SK-N-SH treated with all-trans-retinoic acid at 6 μM for 48 hours (cell line): ENCODE data around the gene SPATA31D1.

Experiments
- ATAC-seq: fragments of 200-7000 bp; cut with Tn5 transposase; 3 replicates; pipeline ENCODE4 v1.9.1; 2020; ENCODE audit warnings: mild to moderate bottlenecking, moderate library complexity
- CREB5 ChIP-seq: fragments of 250-450 bp; sonication (Bioruptor Pico); IDR thresholded peaks from 2 replicates; pipeline ENCODE4 v1.5.1; 2020; ENCODE audit warnings: low read depth, mild to moderate bottlenecking, moderate library complexity
- CSRNP3 ChIP-seq: fragments of 250-450 bp; sonication (Bioruptor Pico); IDR thresholded peaks from 2 replicates; pipeline ENCODE4 v1.5.1; 2021; ENCODE audit warnings: mild to moderate bottlenecking, moderate library complexity
- ESRRG ChIP-seq: fragments of 250-450 bp; sonication (Bioruptor Pico); IDR thresholded peaks from 2 replicates; pipeline ENCODE4 v1.6.1; 2021; ENCODE audit warnings: mild to moderate bottlenecking
- GLIS3 ChIP-seq: fragments of 250-450 bp; sonication (Bioruptor Pico); IDR thresholded peaks from 2 replicates; pipeline ENCODE4 v1.5.0; 2020; ENCODE audit warnings: mild to moderate bottlenecking, moderate library complexity
- PPARA ChIP-seq: fragments of 250-450 bp; sonication (Bioruptor Pico); IDR thresholded peaks from 2 replicates; pipeline ENCODE4 v1.5.0; 2020; ENCODE audit warnings: mild to moderate bottlenecking, borderline replicate concordance
- SNAI2 ChIP-seq: fragments of 250-450 bp; sonication (Bioruptor Pico); IDR thresholded peaks from 2 replicates; pipeline ENCODE4 v1.5.0; 2020; ENCODE audit warnings: mild to moderate bottlenecking, moderate library complexity
- TCF4 ChIP-seq: fragments of 250-450 bp; sonication (Bioruptor Pico); IDR thresholded peaks from 2 replicates; pipeline ENCODE4 v1.8.0; 2021; ENCODE audit warnings: mild to moderate bottlenecking, moderate library complexity, borderline replicate concordance
- TOX ChIP-seq: fragments of 250-450 bp; sonication (Bioruptor Pico); IDR thresholded peaks from 2 replicates; pipeline ENCODE4 v1.8.0; 2021; ENCODE audit warnings: mild to moderate bottlenecking, moderate library complexity, borderline replicate concordance
- TSHZ2 ChIP-seq: fragments of 250-450 bp; sonication (Bioruptor Pico); IDR thresholded peaks from 2 replicates; pipeline ENCODE4 v1.5.0; 2020; ENCODE audit warnings: mild to moderate bottlenecking, moderate library complexity
- ZC3H10 ChIP-seq: fragments of 250-450 bp; sonication (Bioruptor Pico); IDR thresholded peaks from 2 replicates; pipeline ENCODE4 v1.5.1; 2021; ENCODE audit warnings: mild to moderate bottlenecking, moderate library complexity
- ZFP3 ChIP-seq: fragments of 250-450 bp; sonication (Bioruptor Pico); IDR thresholded peaks from 2 replicates; pipeline ENCODE4 v1.5.0; 2020; ENCODE audit warnings: mild to moderate bottlenecking, moderate library complexity
- ZFP30 ChIP-seq: fragments of 450-650 bp; formaldehyde crosslinking; IDR thresholded peaks from 2 replicates; pipeline ENCODE4 v1.5.0; 2022; ENCODE audit warnings: mild to moderate bottlenecking, moderate library complexity
- ZNF70 ChIP-seq: fragments of 450-650 bp; formaldehyde crosslinking; IDR thresholded peaks from 2 replicates; pipeline ENCODE4 v1.5.0; 2020; ENCODE audit warnings: mild to moderate bottlenecking, moderate library complexity
- ZNF8 ChIP-seq: fragments of 450-650 bp; formaldehyde crosslinking; IDR thresholded peaks from 2 replicates; pipeline ENCODE4 v1.5.0; 2020; ENCODE audit warnings: mild to moderate bottlenecking, moderate library complexity

SPATA31D1 gene

GRCh38 chr9:82038897-82039296 is 50.3 kb downstream of the SPATA31D1 start:
- no peak for ATAC-seq
- no peak for TF ChIP-seq ZFP3 (CRISPR knock-in tag)
- no peak for TF ChIP-seq ZFP30 (CRISPR knock-in tag)
- no peak for TF ChIP-seq GLIS3 (CRISPR knock-in tag)
- no peak for TF ChIP-seq PPARA (CRISPR knock-in tag)
- no peak for TF ChIP-seq ZNF70
- no peak for TF ChIP-seq ESRRG
- no peak for TF ChIP-seq CSRNP3 (CRISPR knock-in tag)
- no peak for TF ChIP-seq TSHZ2 (CRISPR knock-in tag)
- no peak for TF ChIP-seq SNAI2
- no peak for TF ChIP-seq CREB5 (CRISPR knock-in tag)
- TF ChIP-seq TOX (CRISPR knock-in tag), result no peak
- TF ChIP-seq ZC3H10 (CRISPR knock-in tag), result no peak
- TF ChIP-seq ZNF8, result no peak
- TF ChIP-seq TCF4 (CRISPR knock-in tag), result no peak
